ENCODE results near the gene PRND. TPM values are rescaled to one million over a fixed set of nuclear protein-coding genes. Genes with fewer than 3 reads are reported as not detected.
"Not testable (repeated sequence)": the region's sequence is repeated elsewhere in the genome, so short reads cannot be mapped to it uniquely, and the experiment has no call there.

PRND gene
- total RNA-seq, 2 donors from 2014 or later = 0.24 to 0.88 TPM

DNA sequence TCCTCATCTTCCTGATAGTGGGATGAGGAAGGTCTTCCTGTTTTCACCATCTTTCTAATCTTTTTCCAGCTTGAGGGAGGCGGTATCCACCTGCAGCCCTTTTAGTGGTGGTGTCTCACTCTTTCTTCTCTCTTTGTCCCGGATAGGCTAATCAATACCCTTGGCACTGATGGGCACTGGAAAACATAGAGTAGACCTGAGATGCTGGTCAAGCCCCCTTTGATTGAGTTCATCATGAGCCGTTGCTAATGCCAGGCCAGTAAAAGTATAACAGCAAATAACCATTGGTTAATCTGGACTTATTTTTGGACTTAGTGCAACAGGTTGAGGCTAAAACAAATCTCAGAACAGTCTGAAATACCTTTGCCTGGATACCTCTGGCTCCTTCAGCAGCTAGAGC is 21.8 kb upstream of the PRND start:
- no peak overlapping the region for H3K27ac ChIP-seq (ENCODE audit: low read depth, low read length)
- no peaks in the 10 kb centered on the region for H3K27me3 ChIP-seq (ENCODE audit: control insufficient read depth, insufficient read depth, low read length, poor library complexity, severe bottlenecking)
- Mint-ChIP-seq H3K9me3 (no peaks in the 10 kb centered on the region), H3K4me1 (peaks cover 14% of the 10 kb centered on the region), H3K27ac (no peak overlapping the region), H3K27me3 (ENCODE audit: insufficient read depth) (no peaks in the 10 kb centered on the region), H3K4me3 (no peak overlapping the region), H3K36me3 (ENCODE audit: low read depth) (peaks cover 6% of the 10 kb centered on the region)
- peak; percentile 9 for DNase-seq
- H3K4me3 ChIP-seq (ENCODE audit: low read length) = no peak overlapping the region
- WGBS, 2 experiments (ENCODE audit: insufficient coverage in 1 of 2, insufficient read length in 1 of 2) = 86 to 100% methylated on average over 2 to 3 of the region's 3 CpGs
- no peaks in the 10 kb centered on the region for H3K9me3 ChIP-seq (ENCODE audit: control insufficient read depth, low read length)
- TF ChIP-seq, protein P1, sequence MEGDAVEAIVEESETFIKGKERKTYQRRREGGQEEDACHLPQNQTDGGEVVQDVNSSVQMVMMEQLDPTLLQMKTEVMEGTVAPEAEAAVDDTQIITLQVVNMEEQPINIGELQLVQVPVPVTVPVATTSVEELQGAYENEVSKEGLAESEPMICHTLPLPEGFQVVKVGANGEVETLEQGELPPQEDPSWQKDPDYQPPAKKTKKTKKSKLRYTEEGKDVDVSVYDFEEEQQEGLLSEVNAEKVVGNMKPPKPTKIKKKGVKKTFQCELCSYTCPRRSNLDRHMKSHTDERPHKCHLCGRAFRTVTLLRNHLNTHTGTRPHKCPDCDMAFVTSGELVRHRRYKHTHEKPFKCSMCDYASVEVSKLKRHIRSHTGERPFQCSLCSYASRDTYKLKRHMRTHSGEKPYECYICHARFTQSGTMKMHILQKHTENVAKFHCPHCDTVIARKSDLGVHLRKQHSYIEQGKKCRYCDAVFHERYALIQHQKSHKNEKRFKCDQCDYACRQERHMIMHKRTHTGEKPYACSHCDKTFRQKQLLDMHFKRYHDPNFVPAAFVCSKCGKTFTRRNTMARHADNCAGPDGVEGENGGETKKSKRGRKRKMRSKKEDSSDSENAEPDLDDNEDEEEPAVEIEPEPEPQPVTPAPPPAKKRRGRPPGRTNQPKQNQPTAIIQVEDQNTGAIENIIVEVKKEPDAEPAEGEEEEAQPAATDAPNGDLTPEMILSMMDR (conservative IDR thresholded peaks at IDR 0.05) = no peak
- H3K9ac ChIP-seq (ENCODE audit: extremely low read depth, low read length, poor library complexity, severe bottlenecking) = no peak overlapping the region
- H3K36me3 ChIP-seq (ENCODE audit: control insufficient read depth, insufficient read depth, low read length) = no peaks in the 10 kb centered on the region
- H3K4me1 ChIP-seq (ENCODE audit: control insufficient read depth, insufficient read depth, low read length) = peaks cover 2% of the 10 kb centered on the region

DNA sequence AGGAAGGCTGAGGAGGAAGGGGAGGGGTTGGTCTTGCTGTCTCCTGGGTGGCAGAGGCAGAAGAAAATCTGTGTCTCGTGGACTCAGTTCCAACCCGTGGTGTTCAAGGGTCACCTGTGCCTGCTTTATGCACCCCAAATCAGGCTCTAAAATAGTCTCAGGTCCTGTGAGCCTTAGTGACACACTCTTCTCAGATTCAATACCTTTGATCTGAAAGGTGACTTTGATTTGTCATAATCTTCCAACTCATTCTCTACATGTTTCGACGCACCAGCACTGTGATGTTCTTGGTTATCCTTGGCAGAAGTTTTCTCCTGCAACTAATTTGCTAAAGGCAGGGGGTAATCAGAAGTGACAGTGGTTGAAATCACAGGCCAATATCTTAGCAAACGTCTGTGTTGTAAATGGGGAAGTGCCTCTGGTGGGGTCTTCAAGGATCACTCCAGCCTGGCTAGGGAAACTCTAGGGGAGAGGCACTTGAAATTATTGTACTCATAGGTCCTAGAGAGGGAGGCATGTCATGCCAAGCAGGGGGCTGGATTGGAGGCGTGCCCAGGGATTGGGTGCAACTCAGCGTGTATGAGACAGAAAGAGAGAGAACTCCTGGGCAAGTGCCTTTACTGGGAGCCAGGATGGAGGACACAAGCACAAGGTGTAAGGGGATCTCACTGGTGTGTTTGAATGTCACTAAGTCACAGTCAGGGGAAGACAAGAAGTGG is 19.0 kb upstream of the PRND start:
- peaks cover 2% of the 10 kb centered on the region for H3K4me1 ChIP-seq (ENCODE audit: control insufficient read depth, insufficient read depth, low read length)
- H3K27ac ChIP-seq (ENCODE audit: low read depth, low read length) = no peak overlapping the region
- 85 to 90% methylated on average over 4 to 7 of the region's 7 CpGs for WGBS, 2 experiments (ENCODE audit: insufficient coverage in 1 of 2, insufficient read length in 1 of 2)
- no peak overlapping the region for H3K4me3 Mint-ChIP-seq
- H3K9me3 Mint-ChIP-seq = no peaks in the 10 kb centered on the region
- H3K27me3 Mint-ChIP-seq (ENCODE audit: insufficient read depth) = no peaks in the 10 kb centered on the region
- peaks cover 12% of the 10 kb centered on the region for H3K4me1 Mint-ChIP-seq
- no peak overlapping the region for H3K4me3 ChIP-seq (ENCODE audit: low read length)
- peak; percentile 47 for DNase-seq
- H3K9ac ChIP-seq (ENCODE audit: extremely low read depth, low read length, poor library complexity, severe bottlenecking) = no peak overlapping the region
- H3K36me3 ChIP-seq (ENCODE audit: control insufficient read depth, insufficient read depth, low read length) = no peaks in the 10 kb centered on the region
- peaks cover 6% of the 10 kb centered on the region for H3K36me3 Mint-ChIP-seq (ENCODE audit: low read depth)
- peak overlapping the region; percentile 16 for H3K27ac Mint-ChIP-seq
- no peaks in the 10 kb centered on the region for H3K27me3 ChIP-seq (ENCODE audit: control insufficient read depth, insufficient read depth, low read length, poor library complexity, severe bottlenecking)
- TF ChIP-seq, protein P1 (conservative IDR thresholded peaks at IDR 0.05) = no peak
- no peaks in the 10 kb centered on the region for H3K9me3 ChIP-seq (ENCODE audit: control insufficient read depth, low read length)

DNA sequence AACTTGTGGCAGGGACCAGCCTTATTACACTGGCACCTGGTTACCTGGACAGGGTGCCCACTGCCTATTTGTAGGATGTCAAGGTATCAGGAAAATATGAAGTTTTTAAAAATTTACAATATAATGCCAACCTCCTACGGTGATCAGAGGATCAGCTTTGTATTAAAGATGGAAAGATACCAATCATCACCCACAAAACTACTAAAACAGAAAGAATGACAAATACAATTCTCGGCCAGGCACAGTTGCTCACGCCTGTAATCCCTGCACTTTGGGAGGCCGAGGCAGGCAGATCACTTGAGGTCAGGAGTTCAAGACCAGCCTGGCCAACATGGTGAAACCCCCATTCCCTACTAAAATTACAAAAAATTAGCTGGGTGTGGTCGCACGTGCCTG is 18.4 kb upstream of the PRND start:
- peaks cover 2% of the 10 kb centered on the region for H3K4me1 ChIP-seq (ENCODE audit: control insufficient read depth, insufficient read depth, low read length)
- H3K4me1 Mint-ChIP-seq = peaks cover 12% of the 10 kb centered on the region

DNA sequence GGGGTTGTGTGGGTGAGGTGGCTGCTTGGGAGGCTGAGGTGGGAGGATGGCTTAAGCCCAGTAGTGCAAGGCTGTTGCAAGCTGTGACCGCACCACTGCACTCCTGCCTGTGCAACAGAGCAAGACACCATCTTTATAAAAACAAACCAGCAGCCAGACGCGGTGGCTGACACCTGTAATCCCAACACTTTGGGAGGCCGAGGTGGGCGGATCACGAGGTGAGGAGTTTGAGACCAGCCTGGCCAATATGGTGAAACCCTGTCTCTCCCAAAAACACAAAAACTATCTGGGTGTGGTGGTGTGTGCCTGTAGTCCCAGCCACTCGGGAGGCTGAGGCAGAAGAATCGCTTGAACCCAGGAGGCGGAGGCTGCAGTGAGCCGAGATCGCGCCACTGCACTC is 14.8 kb upstream of the PRND start:
- not testable (repeated sequence) for H3K27me3 Mint-ChIP-seq (ENCODE audit: insufficient read depth); H3K27me3 ChIP-seq (ENCODE audit: control insufficient read depth, insufficient read depth, low read length, poor library complexity, severe bottlenecking); H3K36me3 Mint-ChIP-seq (ENCODE audit: low read depth); H3K4me3 Mint-ChIP-seq; H3K27ac Mint-ChIP-seq; H3K9me3 ChIP-seq (ENCODE audit: control insufficient read depth, low read length); H3K4me3 ChIP-seq (ENCODE audit: low read length); H3K9ac ChIP-seq (ENCODE audit: extremely low read depth, low read length, poor library complexity, severe bottlenecking); H3K9me3 Mint-ChIP-seq; H3K27ac ChIP-seq (ENCODE audit: low read depth, low read length); H3K36me3 ChIP-seq (ENCODE audit: control insufficient read depth, insufficient read depth, low read length); H3K4me1 ChIP-seq (ENCODE audit: control insufficient read depth, insufficient read depth, low read length)
- peaks cover 12% of the 10 kb centered on the region for H3K4me1 Mint-ChIP-seq
- DNase-seq = peak; percentile 20
- 98% methylated on average over 6 to 12 of the region's 12 CpGs for WGBS, 2 experiments (ENCODE audit: insufficient coverage in 1 of 2, insufficient read length in 1 of 2)

More for the DNA sequence above, 18.4 kb upstream of the PRND start:
- H3K9me3 ChIP-seq (ENCODE audit: control insufficient read depth, low read length) = no peaks in the 10 kb centered on the region
- no peak overlapping the region for H3K27ac ChIP-seq (ENCODE audit: low read depth, low read length)
- 91% methylated on average over 5 to 6 of the region's 6 CpGs for WGBS, 2 experiments (ENCODE audit: insufficient coverage in 1 of 2, insufficient read length in 1 of 2)
- no peak overlapping the region for H3K4me3 ChIP-seq (ENCODE audit: low read length)
- no peaks in the 10 kb centered on the region for H3K27me3 Mint-ChIP-seq (ENCODE audit: insufficient read depth)
- no peaks in the 10 kb centered on the region for H3K9me3 Mint-ChIP-seq
- no peak overlapping the region for H3K4me3 Mint-ChIP-seq
- no peaks in the 10 kb centered on the region for H3K36me3 ChIP-seq (ENCODE audit: control insufficient read depth, insufficient read depth, low read length)
- H3K27ac Mint-ChIP-seq = peak overlapping the region; percentile 16
- H3K9ac ChIP-seq (ENCODE audit: extremely low read depth, low read length, poor library complexity, severe bottlenecking) = no peak overlapping the region
- TF ChIP-seq, protein P1 (conservative IDR thresholded peaks at IDR 0.05) = no peak
- no peak for DNase-seq
- no peaks in the 10 kb centered on the region for H3K27me3 ChIP-seq (ENCODE audit: control insufficient read depth, insufficient read depth, low read length, poor library complexity, severe bottlenecking)
- peaks cover 6% of the 10 kb centered on the region for H3K36me3 Mint-ChIP-seq (ENCODE audit: low read depth)

All from endodermal cell (in vitro differentiated cells).